NCI-H2227 treated with DMSO at 0.1 percent for 48 hours (cell line): ENCODE results near the gene DYNLL2.
A peak's percentile ranks its signal among the peaks of the same experiment; 100 is the strongest.
"Not testable (repeated sequence)": the region's sequence is repeated elsewhere in the genome, so short reads cannot be mapped to it uniquely, and the experiment has no call there.

Source experiments
- DNase-seq: peaks from one replicate; lab custom pipeline; 2025; lab: John Stamatoyannopoulos, UW

The DYNLL2 gene

GRCh38 chr17:58082870-58083490 lies at the start of gene DYNLL2:
DYNLL2 (plus strand) TSS chr17:58083419; CDS start chr17:58087091, 3,672 bp downstream.
- DNase-seq = peak; percentile 88

GRCh38 chr17:58039975-58040374 lies 43.2 kb upstream of the DYNLL2 start:
- no peak for DNase-seq

- DNase-seq = no peak
These were observed 42.8 kb upstream of the DYNLL2 start for GRCh38 chr17:58040386-58040785.

DNA sequence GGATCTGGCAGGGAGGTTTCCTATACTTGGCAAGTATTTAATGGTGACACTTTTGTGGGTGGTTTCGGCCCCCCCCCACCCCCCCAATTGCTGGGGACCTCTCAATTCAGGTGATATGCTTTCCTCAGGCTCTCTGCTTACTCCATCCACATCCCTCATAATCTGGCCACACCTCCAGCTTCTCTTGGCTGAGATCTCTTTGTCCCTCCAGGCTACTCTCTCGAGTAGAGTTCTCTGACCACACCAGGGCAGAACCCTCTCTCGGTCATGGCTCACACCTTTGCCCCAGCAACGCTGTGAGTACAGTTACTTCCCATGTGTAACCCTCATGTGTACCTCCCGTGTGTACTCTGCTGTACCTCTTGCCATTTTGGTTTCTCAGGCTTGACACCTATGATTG lies 42.1 kb upstream of the DYNLL2 start:
- DNase-seq = no peak

DNA sequence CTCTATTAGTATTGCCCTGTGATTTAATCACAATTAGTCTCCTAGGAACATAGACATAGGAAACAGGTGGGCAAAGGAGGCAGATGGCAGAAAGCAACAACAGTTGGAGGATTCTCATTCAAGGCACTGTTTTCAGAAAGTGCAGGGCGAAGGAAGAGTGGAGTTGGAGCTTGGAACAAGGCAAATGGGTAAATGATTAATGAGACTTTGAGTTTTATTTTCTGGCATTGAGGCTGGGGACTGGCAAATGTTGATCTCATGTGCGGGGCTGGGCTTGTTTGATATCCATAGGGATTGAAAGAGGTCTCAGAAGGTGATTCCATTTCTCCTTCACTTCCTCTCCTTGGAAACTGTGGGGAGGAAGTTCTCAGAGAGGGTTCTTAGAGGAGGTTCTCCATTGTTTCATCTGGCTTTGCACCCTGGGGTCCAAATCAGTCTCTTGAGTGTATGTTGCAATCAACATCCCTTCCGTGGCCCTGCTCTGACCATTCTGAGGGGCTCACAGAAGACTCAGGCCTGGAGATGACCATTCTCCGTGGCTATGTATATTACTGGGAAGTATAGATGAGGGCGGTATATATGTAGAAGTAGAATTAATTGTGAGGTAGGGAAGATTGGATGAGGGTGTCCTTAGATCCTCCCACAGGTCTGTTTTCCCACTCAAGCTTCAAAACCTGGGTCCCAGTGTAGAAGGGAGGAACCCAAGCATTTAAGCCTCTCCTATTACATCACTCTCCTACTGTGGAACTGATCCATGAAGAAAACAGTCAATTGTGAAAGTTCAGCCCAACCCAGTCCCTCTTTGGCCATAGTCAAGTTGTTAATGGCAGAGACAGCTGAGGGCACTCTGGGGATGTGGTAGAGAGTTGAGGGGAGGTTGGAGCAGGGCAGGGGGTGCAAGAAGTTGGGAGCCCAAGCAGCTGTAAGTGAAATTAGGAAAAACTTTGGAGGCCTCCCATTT lies 39.7 kb upstream of the DYNLL2 start:
- no peak for DNase-seq

DNA sequence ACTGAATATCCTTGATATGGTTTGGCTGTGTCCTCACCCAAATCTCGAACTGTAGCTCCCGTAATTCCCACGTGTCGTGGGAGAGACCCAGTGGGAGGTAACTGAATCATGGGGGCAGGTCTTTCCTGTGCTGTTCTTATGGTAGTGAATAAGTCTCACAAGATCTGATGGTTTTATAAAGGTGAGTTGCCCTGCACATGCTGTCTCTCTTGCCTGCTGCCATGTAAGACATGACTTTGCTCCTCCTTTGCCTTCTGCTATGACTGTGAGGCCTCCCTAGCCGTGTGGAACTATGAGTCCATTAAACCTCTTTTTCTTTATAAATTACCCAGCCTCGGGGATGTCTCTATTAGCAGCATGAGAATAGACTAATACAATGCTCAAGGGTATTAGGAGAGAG lies 39.0 kb upstream of the DYNLL2 start:
- not testable (repeated sequence) for DNase-seq

GRCh38 chr17:58046239-58047094 lies 36.8 kb upstream of the DYNLL2 start:
- DNase-seq = peak; percentile 45

- no peak for DNase-seq
These were observed 35.7 kb upstream of the DYNLL2 start for GRCh38 chr17:58047376-58048150.

GRCh38 chr17:58049533-58049932 lies 33.7 kb upstream of the DYNLL2 start:
- DNase-seq = no peak

DNA sequence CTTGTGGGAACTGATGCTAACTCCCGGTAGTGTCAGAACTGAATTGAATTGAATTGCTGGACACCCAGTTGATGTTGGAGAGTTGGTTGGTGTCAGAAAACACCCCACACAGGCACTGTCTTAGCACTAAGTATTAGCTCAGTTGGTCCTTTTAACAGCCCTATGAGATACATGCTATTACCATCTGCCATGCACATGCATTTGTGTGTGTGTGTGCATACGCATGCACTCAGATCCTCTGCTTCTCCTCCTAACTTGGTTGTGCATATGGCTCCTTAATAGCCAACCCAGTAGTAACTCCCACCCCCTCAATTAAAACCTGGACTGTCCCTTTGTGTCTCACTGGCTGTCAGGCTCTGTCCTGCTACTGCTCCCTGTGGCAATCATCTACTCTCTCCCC lies 32.3 kb upstream of the DYNLL2 start:
- DNase-seq = no peak

DNA sequence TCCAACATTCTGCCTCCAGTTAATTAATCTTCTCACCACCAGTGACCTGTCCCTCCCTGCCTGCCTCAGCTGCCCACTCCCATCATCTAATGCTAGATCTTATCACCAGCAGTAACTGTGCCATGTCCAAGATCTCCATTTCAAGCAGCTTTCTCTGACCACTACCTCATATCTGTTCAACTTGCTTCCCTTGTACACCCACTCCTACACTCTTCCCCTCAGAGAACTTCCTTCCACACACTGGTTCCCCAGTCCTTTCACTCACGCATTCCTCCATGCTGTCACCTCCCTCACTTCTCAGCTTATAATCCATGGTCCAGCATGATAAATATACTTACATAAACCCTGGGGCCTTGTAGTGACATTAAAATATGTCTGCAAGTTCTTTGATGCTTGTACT lies 31.8 kb upstream of the DYNLL2 start:
- DNase-seq = no peak

DNA sequence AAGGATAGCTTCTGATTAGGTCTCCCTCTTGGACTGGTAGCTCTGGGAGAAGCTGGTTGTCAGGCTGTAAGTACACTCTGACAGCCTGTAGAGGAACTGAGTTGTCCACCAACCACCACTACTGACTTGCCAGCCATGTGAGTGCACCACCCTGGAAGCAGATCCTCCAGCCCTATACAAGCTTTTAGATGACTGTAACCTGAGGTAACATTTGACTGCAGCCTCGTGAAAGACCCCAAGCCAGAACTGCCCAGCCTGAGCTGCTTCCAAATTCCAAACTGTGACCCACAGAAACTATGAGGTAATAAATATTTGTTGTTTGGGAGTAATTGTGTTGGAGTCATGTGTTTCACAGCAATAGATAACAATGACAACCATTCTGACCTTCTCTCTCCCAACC lies 30.8 kb upstream of the DYNLL2 start:
- no peak for DNase-seq

DNA sequence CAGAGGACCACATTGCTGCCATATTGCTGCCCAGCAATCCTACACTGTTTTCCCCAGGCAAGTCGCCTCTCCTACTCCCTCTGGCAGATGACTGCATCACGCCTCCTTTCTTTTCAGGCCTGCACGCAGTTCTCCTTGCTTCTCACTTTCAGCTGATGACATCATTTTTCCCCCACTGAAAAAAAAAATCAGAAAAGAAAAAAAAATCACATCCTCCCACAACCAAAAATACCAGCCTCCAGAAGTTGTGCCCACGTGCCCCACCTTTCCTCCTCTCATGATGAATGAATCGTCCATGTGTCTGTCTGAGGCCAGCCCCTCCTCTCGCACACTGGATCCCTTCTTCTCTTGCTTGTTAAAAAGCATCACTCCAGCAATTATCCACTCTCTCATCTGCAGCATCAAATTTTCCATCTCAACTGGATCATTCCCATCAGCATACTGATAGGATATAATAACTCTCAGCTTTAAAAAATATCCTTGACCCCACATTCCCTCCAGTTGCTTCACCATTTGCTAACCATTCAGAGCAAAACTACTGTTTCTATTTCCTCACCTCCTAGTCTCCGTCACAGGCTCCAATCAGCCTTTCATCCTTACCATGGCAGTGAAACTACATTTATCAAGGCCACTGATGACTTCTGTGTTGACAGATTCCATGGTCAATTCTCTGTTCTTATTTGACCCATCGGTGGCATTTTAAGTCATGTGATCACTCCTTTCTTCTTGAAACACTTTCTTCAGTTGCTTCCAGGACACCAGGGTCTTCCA lies 30.1 kb upstream of the DYNLL2 start:
- no peak for DNase-seq

DNA sequence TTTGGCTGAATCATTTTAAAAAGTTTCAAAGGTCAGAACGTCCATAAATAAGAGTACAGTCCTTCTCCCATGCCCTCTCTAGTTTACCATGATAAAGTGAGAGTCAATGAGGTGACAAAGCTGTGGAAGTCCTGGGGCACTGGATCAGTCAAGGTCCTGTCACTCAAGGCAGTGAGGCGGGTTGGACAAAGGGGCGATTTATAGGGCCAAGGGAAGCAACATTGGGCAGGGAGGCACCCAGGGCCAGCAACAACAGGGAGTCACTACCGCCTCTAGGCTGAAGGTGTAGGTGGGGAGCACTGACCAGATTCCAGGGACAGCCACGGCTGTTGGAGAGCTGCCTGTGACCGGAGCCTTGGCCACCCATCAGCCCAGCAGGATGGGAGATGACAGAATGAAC lies 28.6 kb upstream of the DYNLL2 start:
- no peak for DNase-seq

DNA sequence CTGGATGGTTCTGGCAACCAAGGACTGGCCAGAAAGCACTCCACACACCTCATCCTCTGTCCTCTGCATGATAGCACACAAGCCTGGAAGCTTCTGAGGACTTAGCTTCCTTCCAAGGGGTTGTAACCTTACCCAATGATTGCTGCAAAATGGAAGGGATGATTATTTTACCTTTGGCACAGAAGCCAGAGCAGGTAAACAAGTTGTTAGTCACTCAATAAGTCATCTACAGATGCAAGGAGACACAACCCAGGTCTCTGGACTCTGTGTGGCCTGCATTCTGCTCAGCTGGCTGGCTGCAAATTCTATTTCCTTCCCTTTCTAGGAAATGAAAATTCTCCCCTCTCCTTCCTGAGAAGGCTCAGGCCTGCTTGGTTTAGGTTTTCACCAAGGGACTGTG lies 26.7 kb upstream of the DYNLL2 start:
- no peak for DNase-seq

- DNase-seq = no peak
These were observed 24.1 kb upstream of the DYNLL2 start for GRCh38 chr17:58059141-58059540.

DNA sequence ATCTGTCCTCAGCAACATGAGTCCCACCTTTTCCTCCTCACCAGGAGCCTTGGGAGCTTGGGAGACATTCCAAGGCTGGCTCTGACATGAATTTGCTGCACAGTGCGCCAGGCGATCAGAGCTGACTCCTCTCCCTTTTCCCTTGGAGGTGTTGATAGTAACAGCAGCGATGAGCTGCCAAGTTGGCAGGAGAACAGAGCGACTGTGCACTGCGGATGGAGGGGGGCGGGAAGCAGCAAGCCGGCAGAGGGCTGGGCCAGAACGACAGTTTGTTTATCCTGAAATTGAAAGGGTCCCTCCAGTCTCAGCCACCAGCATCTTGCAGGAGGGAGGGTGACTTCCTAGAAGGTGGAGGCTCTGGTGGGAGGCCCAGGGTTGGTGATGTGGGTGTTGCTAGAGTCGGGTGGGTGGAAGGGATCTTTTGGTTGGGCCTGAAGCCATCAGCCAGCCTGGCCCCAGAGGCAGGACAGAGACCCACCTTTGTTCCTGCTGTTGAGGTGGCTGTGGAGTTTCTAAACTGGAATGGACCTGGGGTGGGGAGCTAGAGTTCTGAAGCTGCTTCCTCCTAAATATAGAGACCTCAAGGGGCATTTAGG lies 22.5 kb upstream of the DYNLL2 start:
- no peak for DNase-seq

DNA sequence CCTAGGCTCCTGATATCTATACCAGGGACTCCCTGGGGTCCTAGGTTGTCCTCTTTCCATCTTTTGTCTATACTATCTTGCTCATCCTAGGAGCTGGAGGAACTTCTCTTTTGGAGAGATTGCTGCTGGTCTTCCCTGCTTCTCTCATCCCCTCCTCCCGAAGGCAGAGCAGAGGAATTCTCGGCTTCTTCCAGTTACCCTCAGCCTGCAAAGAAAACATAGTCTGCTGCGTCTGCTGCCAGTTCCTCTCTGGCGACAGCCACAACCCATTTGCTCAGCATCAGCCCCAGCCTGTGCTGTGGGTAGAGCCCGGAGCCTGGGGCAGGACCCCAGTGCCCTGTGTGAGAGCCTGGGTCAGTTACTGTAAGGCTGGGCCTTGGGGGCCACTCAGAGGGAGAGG lies 21.5 kb upstream of the DYNLL2 start:
- DNase-seq = no peak

DNA sequence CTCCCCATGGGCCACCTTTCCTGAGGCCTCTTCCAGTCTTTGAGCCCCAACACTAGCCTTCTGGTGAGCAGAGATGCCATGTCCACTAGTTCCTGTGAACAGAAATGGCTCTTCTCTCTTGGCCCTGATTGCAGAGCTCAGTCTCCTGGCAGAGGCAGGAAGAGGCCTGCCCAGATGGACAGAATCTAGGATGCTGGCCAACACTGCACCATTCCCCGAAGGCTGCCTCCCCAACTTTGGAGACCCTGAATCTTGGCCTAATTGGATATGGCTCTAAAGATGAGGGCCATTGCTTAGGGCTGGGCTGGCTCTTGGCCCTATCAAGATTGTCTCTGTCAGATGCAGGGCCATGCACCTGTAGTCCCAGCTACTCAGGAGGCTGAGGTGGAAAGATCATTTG lies 18.0 kb upstream of the DYNLL2 start:
- DNase-seq = no peak

DNA sequence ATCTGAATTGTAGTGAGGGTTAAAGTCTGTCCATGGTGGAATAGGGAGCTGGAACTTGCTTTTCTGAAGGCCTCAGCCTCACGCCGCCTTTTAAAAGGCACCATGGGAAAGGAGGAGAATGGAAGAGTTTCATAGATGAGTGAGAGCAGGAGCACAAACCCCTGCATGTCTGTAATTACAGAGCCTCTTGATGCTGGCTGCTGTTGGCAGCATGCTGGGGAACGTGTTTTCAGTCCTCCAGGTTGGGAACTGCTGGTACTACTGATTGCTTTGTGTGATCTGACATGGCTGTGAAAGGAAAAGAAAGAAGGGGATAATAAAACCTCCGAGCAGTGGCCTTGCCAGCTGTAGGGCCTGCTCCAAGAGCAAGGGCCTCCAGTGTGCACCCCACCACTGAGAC lies 16.8 kb upstream of the DYNLL2 start:
- peak; percentile 36 for DNase-seq

- no peak for DNase-seq
These were observed 10.4 kb upstream of the DYNLL2 start for GRCh38 chr17:58072862-58073261.
